Endodermal cell (in vitro differentiated cells): Measurements from ENCODE around the gene RNF38. TPM values are rescaled to one million over a fixed set of nuclear protein-coding genes. Genes with fewer than 3 reads are reported as not detected.

Experiments
- DNase-seq: peaks from one replicate; pipeline ENCODE4 v3.0.0-alpha.2; 2017
- H3K27ac ChIP-seq: 2 replicates; pipeline ENCODE4 v1.5.1; 2013; ENCODE audit warnings: mild to moderate bottlenecking, low read depth, low read length, moderate library complexity
- H3K27me3 ChIP-seq: 2 replicates; pipeline ENCODE4 v1.6.1; 2013; ENCODE audit warnings: mild to moderate bottlenecking, low read length, moderate library complexity; ENCODE audit not compliant: insufficient read depth, control insufficient read depth, poor library complexity, severe bottlenecking
- H3K36me3 ChIP-seq: 2 replicates; pipeline ENCODE4 v1.7.0; 2013; ENCODE audit warnings: mild to moderate bottlenecking, low read length, moderate library complexity; ENCODE audit not compliant: control insufficient read depth, insufficient read depth
- H3K4me1 ChIP-seq: one replicate; pipeline ENCODE4 v1.7.0; 2013; ENCODE audit warnings: low read length; ENCODE audit not compliant: control insufficient read depth, insufficient read depth
- H3K4me3 ChIP-seq: 2 replicates; pipeline ENCODE4 v1.5.1; 2013; ENCODE audit warnings: mild to moderate bottlenecking, low read length, moderate library complexity
- H3K9ac ChIP-seq: 2 replicates; pipeline ENCODE4 v1.6.1; 2013; ENCODE audit warnings: mild to moderate bottlenecking, low read length, moderate library complexity; ENCODE audit not compliant: poor library complexity, severe bottlenecking; ENCODE audit errors: extremely low read depth
- H3K9me3 ChIP-seq: 2 replicates; pipeline ENCODE4 v1.6.1; 2013; ENCODE audit warnings: mild to moderate bottlenecking, low read length, moderate library complexity; ENCODE audit not compliant: control insufficient read depth
- H3K27ac Mint-ChIP-seq: 2 replicates; pipeline ENCODE4 v1.8.0; 2020; ENCODE audit warnings: mixed read lengths
- H3K27me3 Mint-ChIP-seq: 2 replicates; pipeline ENCODE4 v1.8.0; 2021; ENCODE audit warnings: mild to moderate bottlenecking, mixed read lengths; ENCODE audit not compliant: insufficient read depth
- H3K36me3 Mint-ChIP-seq: 2 replicates; pipeline ENCODE4 v1.8.0; 2020; ENCODE audit warnings: low read depth, mixed read lengths
- H3K4me1 Mint-ChIP-seq: 2 replicates; pipeline ENCODE4 v1.8.0; 2020; ENCODE audit warnings: mixed read lengths
- H3K4me3 Mint-ChIP-seq: 2 replicates; pipeline ENCODE4 v1.8.0; 2020; ENCODE audit warnings: mild to moderate bottlenecking, moderate library complexity, mixed read lengths
- H3K9me3 Mint-ChIP-seq: 2 replicates; pipeline ENCODE4 v1.8.0; 2020; ENCODE audit warnings: mild to moderate bottlenecking, mixed read lengths
- CTCF ChIP-seq: fragments of 200-600 bp; sonication (generic); conservative IDR thresholded peaks from 2 replicates; pipeline ENCODE4 v1.5.0; 2021; ENCODE audit warnings: antibody characterized with exemption, mild to moderate bottlenecking
- WGBS, 2 experiments: methylation state at CpG; one replicate each; pipeline versions ENCODE4 v1.1.5 to v1.1.7; 2013; ENCODE audit warnings: missing lambda C conversion rate in 2 of 2, mixed read lengths in 1 of 2; ENCODE audit not compliant: insufficient coverage in 1 of 2, insufficient read length in 1 of 2; 5-methylcytosine and 5-hydroxymethylcytosine counted together
- total RNA-seq, 2 donors: library from RNA; stranded (reverse); fragmentation: NEBNext Ultra II Directional in 1 of 2; extraction: Animal tissue kit (Norgen Biotek cat#: 25700) in 1 of 2; gene quantifications; 2 replicates in 1 of 2; 3 replicates in 1 of 2; pipeline ENCODE4 v1.2.1, GENCODE V29; 2021

Gene RNF38
- total RNA-seq, 2 donors from 2014 or later = 47.5 to 49.7 TPM

DNA sequence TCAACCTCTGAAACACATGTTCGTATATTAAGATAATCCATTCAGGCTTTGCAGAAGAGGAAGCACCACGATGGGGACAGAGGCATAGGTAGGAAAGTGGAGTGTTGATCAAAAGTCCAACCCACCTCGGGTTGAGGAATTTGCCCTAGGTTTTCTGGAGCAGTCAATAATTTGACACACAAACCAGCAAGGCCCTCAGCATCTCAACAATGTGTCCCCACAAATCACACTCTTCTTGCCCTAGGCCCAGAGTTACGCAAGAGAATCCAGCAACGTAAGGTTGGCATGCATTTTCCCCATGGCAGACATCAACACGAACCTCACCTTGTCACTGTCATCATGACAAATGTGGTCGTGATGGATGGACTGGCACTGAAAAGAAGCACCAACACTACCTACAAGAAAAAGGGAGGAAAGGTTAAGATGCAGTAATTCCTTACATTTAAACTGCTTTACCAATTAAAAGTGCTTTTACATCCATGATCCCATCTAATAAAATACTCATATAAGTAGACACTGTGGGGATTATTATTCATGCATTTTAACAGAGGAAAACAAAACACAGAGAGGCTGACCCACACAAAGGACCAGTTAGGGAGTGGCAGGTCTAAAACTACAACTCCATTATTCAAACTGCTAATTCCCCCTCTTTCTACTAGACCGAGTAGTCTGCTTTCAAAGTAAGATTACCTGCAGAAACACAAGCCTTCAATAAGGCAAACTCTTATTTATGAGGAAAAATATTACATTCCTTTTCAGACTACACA, 24.4 kb upstream of the RNF38 start:
- Mint-ChIP-seq H3K9me3 (peaks cover 4% of the 10 kb centered on the region), H3K27ac (no peak overlapping the region), H3K27me3 (no peaks in the 10 kb centered on the region), H3K4me1 (peaks cover 9% of the 10 kb centered on the region), H3K4me3 (no peak overlapping the region), H3K36me3 (peaks cover 46% of the 10 kb centered on the region)
- Histone ChIP-seq H3K27me3 (no peaks in the 10 kb centered on the region), H3K27ac (no peak overlapping the region), H3K9me3 (peaks cover 11% of the 10 kb centered on the region), H3K4me3 (no peak overlapping the region), H3K4me1 (peaks cover 3% of the 10 kb centered on the region), H3K9ac (no peak overlapping the region), H3K36me3 (peaks cover 26% of the 10 kb centered on the region)
- TF ChIP-seq CTCF = no peak
- no peak for DNase-seq
- WGBS, 2 experiments = 91 to 93% methylated on average over 7 to 8 of the region's 8 CpGs

DNA sequence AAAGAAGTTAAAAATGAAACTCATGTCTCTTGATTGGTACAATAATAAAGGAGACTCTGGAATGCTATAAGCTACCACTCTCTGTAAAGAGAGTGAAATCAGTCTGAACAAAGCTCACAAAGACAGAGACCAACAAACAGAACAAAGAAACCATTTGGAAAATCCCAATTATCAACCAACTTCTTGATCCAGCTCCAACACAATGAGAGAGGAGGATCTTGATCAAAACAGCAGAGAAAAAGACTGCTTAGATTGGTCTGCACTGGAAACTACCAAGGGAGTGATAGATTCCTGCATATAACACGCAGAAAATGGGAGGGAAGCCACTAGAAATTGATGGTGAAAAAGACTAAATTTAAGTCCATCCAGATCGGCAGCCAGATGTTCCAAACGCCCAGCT, 23.1 kb upstream of the RNF38 start:
- Histone ChIP-seq H3K27me3 (no peaks in the 10 kb centered on the region), H3K4me3 (no peak overlapping the region), H3K27ac (no peak overlapping the region), H3K9ac (no peak overlapping the region), H3K9me3 (peaks cover 11% of the 10 kb centered on the region), H3K4me1 (peaks cover 3% of the 10 kb centered on the region), H3K36me3 (peaks cover 26% of the 10 kb centered on the region)
- WGBS, 2 experiments = 93 to 97% methylated on average over 3 of the region's 3 CpGs
- no peak for DNase-seq
- Mint-ChIP-seq H3K27me3 (no peaks in the 10 kb centered on the region), H3K36me3 (peaks cover 46% of the 10 kb centered on the region), H3K9me3 (peaks cover 4% of the 10 kb centered on the region), H3K4me3 (no peak overlapping the region), H3K27ac (peak overlapping the region; percentile 57), H3K4me1 (peaks cover 9% of the 10 kb centered on the region)
- no peak for TF ChIP-seq CTCF

DNA sequence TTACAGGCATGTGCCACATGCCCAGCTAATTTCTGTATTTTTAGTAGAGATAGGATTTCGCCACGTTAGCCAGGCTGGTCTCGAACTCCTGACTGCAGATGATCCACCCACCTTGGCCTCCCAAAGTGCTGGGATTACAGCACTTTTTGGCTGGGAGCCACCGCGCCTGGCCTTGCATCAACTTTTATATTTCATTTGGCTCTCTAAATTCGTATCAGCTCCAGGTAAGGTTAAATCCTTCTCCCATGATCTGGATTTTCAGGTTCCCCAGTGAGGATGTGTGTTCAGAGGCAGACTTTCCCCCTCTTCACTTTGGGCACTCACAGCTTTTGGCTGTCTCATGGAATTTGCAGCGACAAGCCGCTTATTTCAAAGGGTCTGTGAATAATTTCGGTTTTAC, 16.8 kb upstream of the RNF38 start:
- WGBS, 2 experiments = 90 to 95% methylated on average over 9 of the region's 9 CpGs
- Histone ChIP-seq H3K4me1 (peaks cover 6% of the 10 kb centered on the region), H3K27me3 (no peaks in the 10 kb centered on the region), H3K27ac (no peak overlapping the region), H3K9ac (no peak overlapping the region), H3K36me3 (peaks cover 18% of the 10 kb centered on the region), H3K9me3 (no peaks in the 10 kb centered on the region), H3K4me3 (no peak overlapping the region)
- Mint-ChIP-seq H3K9me3 (no peaks in the 10 kb centered on the region), H3K27me3 (no peaks in the 10 kb centered on the region), H3K4me3 (no peak overlapping the region), H3K27ac (peak overlapping the region; percentile 57), H3K36me3 (peaks cover 24% of the 10 kb centered on the region), H3K4me1 (peaks cover 30% of the 10 kb centered on the region)
- no peak for TF ChIP-seq CTCF
- no peak for DNase-seq
